ENCODE measurements around the gene PLXDC1.
"Not testable (repeated sequence)": the region's sequence is repeated elsewhere in the genome, so short reads cannot be mapped to it uniquely, and the experiment has no call there.

Gene PLXDC1

GRCh38 chr17:39151943-39152818 lies 744 bp upstream of the PLXDC1 start:
- DNase-seq: no peak

DNA sequence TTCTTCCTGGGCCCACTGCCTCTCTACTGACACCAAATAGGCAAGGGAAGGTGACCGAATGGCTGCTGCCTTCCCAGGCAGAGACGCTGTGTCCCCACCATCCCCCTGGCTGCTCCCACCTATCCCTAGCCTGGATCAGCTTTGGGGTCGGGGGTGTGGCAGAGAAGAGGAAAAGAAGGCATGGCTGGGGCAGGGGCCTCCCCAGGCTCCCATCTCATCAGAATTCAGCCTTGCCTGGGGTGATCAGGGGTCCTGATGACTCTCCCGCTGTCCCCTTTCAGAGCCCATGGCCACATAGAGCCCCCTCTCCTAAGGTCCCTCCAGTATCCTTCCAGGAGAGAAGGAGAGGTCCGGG lies 665 bp downstream of the PLXDC1 start:
- DNase-seq: no peak

DNA sequence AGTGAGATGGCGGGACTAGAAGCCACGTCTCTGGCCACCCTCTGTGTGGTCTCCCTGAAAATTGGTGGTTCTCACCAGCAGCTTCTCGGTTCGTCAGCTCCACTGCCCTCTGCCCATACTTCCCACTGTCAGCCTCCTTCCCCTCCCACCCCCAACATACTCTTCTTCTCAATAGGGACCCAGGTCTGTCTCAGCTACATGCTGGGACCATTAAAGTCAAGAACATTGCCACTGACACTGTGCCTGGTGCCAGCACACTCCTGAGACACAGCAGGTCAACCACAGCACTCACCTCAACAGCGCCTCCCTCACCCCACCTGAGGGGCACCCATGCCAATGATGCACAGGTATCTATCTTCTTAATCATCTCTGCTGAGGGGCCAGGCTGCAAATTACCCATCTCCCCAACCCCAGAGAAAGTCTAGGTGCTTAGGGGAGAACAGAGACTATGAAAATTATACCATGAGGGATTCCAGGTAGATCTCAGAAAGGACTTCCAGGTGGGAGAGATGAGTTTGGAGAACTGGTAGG lies 1.3 kb downstream of the PLXDC1 start:
- DNase-seq: no peak

DNA sequence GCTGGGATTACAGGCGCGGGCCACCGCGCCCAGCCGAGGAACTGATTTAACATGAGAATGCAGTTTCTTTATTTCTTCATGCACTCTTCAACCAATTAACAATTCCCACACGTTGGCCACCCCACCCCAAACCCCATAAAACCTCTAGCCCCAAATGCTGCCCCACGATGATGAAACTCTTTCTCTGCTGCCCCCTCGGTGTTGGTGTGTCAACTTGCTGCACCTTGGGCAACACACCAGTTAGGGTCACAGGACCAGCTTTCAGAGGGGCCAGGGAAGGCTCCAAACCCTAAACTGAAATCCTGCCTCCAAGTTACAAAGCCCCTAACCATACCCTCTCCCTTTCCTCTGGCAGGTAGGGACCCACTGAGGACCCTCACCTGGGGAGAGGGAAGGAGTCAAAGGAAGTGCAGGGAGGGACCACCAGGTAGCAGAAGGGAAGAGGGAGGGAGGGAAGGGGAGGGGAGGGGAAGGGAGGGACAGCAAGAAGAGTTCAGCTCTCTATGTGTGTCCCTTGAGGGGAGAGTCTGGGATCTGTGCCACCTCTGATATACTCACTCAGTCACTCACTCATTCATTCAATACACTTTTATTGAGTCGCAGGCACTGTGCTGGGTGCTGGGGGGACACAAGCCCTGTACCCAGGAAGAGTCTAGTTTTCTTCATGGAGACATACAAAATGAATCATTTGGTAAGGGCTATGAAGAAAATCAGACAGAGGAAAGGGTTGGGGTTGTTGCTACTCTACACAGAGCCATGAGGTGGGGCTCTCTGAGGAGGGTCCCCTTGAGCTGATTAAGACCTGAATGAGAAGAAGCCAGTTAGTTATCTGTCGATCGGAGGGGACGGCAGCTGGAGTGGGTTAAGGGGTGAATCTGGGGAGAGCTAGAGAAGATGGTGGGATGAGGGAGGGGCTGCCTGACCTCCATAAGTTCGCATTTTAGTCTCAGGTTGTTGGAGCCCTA lies 3.9 kb downstream of the PLXDC1 start:
- DNase-seq: no peak

DNA sequence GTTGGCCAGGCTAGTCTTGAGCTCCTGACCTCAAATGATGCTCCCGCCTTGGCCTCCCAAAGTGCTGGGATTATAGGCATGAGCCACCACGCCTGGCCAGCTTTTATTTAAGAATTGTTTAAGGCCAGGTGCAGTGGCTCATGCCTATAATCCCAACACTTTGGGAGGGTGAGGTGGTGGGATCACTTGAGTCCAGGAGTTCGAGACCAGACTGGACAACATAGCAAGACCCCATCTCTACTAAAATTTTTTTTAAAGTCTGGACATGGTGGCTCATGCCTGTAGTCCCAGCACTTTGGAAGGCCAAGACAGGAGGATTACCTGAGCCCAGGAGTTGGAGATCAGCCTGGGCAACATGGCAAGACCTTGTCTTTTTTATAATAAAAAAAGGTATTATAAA lies 5.2 kb downstream of the PLXDC1 start:
- no peak for DNase-seq

DNA sequence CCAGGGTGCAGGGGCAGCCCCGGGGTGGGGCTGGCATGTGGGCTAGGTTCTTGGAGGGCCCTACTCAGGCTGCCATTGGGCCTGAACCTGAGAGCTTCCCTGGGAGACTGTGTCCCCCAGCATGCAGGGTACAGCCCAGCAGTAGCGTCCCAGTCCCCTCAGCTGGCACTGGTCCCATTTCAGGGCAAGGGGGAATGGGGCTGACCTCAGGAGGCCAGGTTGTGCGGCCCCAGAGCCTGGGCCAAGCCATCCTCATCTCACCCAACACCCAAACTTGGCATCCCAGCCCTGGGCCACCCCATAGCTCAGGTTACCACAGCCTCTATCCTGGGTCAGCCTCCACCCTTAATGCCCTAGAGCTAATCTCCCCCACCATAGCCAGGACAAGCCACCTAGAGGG lies 6.3 kb downstream of the PLXDC1 start:
- no peak for DNase-seq

- no peak for DNase-seq
Measured at GRCh38 chr17:39144416-39144840, 7.0 kb downstream of the PLXDC1 start.

DNA sequence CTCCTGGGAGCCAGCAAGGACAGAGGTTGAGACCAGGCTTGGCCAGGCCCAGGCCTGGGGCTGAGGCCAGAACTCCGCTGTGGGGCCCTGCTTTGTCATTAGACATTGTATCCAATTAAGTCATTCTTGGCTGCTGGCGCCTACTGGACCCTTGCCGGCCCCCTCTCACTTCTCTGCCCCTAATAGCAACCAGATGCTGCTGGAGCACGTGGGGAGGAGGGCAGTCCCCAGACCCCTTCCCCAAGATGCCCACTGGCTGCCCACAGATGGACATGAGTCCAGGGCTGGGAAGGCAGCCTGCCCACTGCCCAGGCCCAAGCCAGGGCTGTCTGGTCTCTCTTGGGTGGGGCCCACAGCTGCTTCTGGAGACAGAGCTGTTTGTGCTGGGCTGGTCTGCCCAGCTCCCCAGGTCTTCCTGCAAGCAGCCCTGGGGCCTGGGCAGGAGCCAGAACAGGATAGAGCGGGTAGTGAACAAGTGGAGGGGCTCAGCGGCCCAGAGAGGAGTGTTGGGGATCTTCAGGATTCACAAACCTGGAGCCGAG lies 7.8 kb downstream of the PLXDC1 start:
- DNase-seq: no peak

- no peak for DNase-seq
Measured at GRCh38 chr17:39141915-39142664, 9.3 kb downstream of the PLXDC1 start.

- DNase-seq: no peak
Measured at GRCh38 chr17:39141294-39141693, 10.1 kb downstream of the PLXDC1 start.

GRCh38 chr17:39139561-39139960 lies 11.9 kb downstream of the PLXDC1 start:
- no peak for DNase-seq

DNA sequence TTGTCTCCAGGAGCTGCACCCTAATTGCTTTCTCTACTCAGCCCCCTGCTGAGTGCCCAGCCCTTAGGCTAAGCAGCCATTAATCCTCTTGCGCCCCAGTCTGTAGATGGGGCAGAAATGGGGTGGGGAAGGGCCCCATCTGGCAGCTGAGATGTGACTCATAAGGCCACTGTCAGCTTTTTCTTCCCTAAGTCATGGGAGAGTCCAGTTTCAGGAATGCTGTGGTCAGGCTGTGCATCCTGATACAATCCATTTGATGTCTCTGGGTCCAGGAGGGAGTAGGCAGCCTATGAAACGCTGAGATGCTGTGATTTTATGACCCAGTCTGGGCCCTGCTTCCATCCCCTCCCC lies 12.3 kb downstream of the PLXDC1 start:
- no peak for DNase-seq

DNA sequence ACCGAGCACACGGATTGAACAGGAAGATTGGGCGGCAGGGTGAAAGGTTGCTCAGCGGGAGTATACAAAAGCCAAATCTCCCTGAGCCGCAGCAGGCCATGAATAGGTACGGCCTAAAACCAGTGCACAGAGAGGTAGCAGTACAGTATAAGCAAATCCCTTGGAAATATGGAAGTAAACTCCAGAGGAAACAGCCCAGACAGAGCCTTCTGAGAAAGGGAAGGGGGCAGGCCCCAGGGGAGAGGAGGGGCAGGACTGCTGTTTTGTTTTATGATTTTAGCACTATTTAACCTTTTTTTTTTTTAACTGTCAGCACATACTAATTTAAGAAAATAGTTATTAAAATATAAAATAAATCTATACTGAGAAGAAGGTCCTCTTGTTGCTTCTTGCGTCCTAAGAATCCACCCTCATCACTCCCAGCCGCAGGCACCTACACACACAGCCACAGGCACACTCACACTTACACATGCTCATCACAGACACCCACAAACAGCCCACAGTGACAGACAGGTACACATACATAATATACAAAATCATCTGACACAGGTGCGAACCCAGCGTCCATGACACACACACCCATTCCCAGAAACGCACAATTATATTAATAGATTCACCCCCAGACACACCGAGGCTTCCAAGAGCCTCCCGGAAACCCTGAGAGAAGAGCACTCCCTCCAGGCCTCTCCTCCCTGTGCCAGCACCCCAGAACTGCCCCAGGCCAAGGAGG lies 12.8 kb downstream of the PLXDC1 start:
- DNase-seq: no peak

DNA sequence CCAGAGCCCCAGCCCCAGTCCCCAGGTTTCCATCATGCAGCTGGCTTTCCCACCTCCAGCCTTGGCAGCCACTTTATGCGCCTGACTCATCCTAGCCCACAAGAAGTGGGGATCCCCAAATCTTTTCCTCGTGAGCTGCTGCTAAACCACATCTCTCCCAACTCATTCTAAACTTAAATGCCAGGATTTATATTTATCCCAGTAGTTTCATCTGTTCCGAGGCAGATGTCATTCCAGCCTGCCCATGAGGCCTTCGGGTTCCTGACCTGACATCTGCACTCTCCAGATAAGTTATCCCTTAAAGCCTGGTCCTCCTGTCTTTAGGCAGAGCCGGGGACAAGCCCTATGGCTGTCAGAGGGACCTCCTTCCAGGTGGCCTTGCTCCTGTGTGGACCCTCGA lies 16.6 kb downstream of the PLXDC1 start:
- no peak for DNase-seq

DNA sequence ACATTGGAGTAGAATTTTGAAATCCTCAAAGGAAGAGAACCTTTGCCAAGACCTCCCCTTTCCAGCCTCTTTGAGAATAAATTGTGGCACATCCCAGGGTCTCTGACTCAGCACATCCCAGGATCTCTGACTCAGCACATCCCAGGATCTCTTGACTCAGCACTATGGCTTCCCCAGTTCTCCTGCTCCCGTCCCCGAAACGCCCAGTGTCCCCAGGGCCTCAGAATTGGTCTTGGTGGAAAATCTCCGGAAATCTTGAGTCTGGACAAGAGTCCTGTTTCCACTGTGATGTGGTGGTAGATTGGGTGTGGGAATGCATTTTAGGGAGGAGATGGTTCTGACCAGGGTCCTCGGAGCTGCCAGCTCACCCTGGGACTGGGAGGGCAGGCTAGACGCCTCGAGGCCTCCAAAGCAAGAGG lies 19.2 kb downstream of the PLXDC1 start:
- no peak for DNase-seq

GRCh38 chr17:39131616-39132015 lies 19.8 kb downstream of the PLXDC1 start:
- no peak for DNase-seq

- DNase-seq: no peak
Measured at GRCh38 chr17:39130205-39130604, 21.2 kb downstream of the PLXDC1 start.

- DNase-seq: not testable (repeated sequence)
Measured at GRCh38 chr17:39129544-39129943, 21.9 kb downstream of the PLXDC1 start.

- no peak for DNase-seq
Measured at GRCh38 chr17:39126436-39126835, 25.0 kb downstream of the PLXDC1 start.

DNA sequence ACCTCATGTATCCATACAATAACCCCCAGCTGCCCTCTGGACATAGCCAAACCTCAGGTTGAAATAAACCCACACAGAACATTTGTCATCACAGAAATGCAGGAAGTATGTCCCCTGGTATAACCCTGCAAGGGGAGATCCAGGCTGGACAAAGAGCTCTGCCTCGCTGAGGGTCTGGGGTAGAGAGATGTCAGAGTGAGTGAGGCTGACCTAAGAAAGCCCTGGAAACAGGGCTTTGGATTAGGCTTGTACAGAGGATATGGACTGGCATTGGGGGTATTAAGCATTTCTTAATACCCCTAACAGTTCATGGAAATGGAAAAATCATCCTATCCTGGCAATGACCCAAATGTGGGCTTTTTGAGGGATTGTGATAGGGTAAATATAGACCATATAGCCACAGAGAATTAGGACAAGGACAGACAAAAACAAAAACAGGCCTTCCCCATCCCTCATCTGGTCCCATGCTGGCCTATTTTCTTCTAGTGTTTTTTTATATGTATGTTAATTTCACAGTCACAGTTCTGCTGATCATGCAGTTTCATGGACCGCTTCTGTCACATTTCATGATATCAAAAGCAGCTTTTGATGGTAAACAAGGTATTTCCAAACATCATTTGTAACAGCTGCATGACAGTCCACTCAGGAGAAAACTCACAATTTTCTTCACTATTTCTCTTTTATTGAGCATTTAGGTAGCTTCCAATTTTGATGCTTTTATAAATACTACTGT lies 26.1 kb downstream of the PLXDC1 start:
- DNase-seq: no peak

DNA sequence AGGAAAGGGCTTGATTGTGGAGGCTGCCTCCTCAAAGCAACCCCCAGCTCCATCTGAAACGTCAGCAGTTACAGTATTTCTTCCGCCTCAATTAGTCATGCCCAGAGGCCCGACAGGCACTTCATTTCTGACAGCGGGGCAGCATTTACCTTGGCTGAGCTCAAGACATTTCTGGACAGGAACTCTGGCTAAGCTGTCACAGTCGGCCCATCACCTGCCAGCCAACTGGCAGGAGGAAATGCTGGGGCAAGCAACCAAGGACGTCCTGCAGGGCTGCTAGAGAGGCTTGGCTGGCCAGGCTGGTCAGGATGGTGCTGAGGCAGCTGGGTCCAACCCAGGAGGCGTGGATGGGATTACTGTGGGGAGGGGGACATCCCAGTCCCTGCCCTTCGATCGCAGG lies 27.8 kb downstream of the PLXDC1 start:
- no peak for DNase-seq

Measured in cortex of kidney (tissue), 1 donor.